Lower lobe of right lung (tissue), 2 donors: ENCODE measurements around the gene MMEL1. TPM values are rescaled to one million over a fixed set of nuclear protein-coding genes. Genes with fewer than 3 reads are reported as not detected.
"Not testable (repeated sequence)": the region's sequence is repeated elsewhere in the genome, so short reads cannot be mapped to it uniquely, and the experiment has no call there.

Experiments used
- ATAC-seq, 2 donors: fragments of 200-7000 bp; cut with Tn5 transposase; one replicate each; pipeline ENCODE4 v1.9.1; 2020 to 2022; ENCODE audit warnings: mild to moderate bottlenecking in 2 of 2, moderate library complexity in 2 of 2
- DNase-seq: peaks from one replicate; pipeline ENCODE4 v3.0.0-alpha.2; 2020
- H3K27ac ChIP-seq: fragments of 200-600 bp; one replicate; pipeline ENCODE4 v1.8.0; 2022
- H3K27me3 ChIP-seq: fragments of 200-600 bp; one replicate; pipeline ENCODE4 v1.8.0; 2022; ENCODE audit warnings: low read depth
- H3K36me3 ChIP-seq: fragments of 200-600 bp; one replicate; pipeline ENCODE4 v1.8.0; 2022; ENCODE audit warnings: mild to moderate bottlenecking
- H3K4me1 ChIP-seq: fragments of 200-600 bp; one replicate; pipeline ENCODE4 v1.8.0; 2022
- H3K4me3 ChIP-seq: fragments of 200-600 bp; one replicate; pipeline ENCODE4 v1.8.0; 2022; ENCODE audit warnings: mild to moderate bottlenecking
- H3K9me3 ChIP-seq: fragments of 200-600 bp; one replicate; pipeline ENCODE4 v1.8.0; 2022
- intact Hi-C: fragments of 100-400 bp; cut with DNase I; formaldehyde crosslinking; loops from one replicate; pipeline ENCODE4 v1.11.0; 2022
- total RNA-seq: library from RNA; stranded (reverse); fragmentation: NEBNext Ultra II Directional; extraction: Animal tissue kit (Norgen Biotek cat#: 25700); gene quantifications from one replicate; pipeline ENCODE4 v1.2.1, GENCODE V29; 2021
- TF ChIP-seq, protein P1 (sequence below): fragments of 200-600 bp; IDR thresholded peaks from one replicate; pipeline ENCODE4 v1.8.0; 2022; ENCODE audit warnings: antibody characterized with exemption, mild to moderate bottlenecking
- donor health status: DM: no; HTN: yes; CAD: no; lungs with severe emphysema.

Gene MMEL1
- total RNA-seq, 1 donor from 2014 or later = 7.6 TPM

DNA sequence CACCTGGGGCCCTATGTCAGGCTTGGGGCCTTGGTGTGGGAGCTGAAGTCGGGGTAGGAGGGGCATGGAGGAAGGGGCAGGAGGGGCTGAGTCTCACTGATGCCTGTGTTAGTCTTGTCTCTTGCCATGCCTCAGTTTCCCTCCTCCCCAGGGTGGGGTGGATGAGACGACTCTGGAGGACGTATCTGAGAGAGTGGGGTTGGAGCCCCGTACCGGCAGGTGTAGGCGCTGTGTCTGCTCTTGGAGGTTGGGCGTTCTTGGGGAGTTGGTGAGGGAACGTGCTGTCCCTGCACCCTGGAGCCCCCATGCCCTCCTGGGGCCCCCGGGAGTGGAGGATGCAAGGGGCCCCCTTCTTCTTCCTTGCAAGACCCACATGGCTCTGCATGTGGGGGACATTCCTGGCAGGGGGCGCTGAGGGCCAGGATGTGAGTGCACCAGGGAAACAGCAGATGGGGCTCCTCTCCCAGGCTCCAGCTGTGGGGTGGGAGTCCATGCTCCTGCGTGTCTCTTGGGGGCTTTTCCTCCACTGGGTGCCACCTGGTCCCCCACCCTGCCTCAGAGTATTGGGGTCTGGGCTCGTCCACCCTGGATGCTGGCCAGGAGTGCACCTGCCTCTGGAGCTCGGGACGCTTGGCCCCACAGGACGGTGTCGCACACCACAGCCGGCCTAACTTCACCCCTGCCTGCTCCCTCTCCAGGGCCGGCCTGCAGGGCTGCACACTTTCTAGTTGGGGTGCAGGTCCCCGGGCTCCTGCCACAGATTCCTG, 78.0 kb downstream of the MMEL1 start:
- ATAC-seq = no peak
- Histone ChIP-seq H3K9me3 (no peaks in the 10 kb centered on the region), H3K36me3 (peaks cover 25% of the 10 kb centered on the region), H3K27me3 (no peaks in the 10 kb centered on the region), H3K27ac (peak overlapping the region; percentile 96), H3K4me3 (peak overlapping the region; percentile 95), H3K4me1 (peaks cover 41% of the 10 kb centered on the region)
- no peak for DNase-seq
- TF ChIP-seq, protein P1, sequence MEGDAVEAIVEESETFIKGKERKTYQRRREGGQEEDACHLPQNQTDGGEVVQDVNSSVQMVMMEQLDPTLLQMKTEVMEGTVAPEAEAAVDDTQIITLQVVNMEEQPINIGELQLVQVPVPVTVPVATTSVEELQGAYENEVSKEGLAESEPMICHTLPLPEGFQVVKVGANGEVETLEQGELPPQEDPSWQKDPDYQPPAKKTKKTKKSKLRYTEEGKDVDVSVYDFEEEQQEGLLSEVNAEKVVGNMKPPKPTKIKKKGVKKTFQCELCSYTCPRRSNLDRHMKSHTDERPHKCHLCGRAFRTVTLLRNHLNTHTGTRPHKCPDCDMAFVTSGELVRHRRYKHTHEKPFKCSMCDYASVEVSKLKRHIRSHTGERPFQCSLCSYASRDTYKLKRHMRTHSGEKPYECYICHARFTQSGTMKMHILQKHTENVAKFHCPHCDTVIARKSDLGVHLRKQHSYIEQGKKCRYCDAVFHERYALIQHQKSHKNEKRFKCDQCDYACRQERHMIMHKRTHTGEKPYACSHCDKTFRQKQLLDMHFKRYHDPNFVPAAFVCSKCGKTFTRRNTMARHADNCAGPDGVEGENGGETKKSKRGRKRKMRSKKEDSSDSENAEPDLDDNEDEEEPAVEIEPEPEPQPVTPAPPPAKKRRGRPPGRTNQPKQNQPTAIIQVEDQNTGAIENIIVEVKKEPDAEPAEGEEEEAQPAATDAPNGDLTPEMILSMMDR = peak; percentile 54
- intact Hi-C loops = no loop called here

DNA sequence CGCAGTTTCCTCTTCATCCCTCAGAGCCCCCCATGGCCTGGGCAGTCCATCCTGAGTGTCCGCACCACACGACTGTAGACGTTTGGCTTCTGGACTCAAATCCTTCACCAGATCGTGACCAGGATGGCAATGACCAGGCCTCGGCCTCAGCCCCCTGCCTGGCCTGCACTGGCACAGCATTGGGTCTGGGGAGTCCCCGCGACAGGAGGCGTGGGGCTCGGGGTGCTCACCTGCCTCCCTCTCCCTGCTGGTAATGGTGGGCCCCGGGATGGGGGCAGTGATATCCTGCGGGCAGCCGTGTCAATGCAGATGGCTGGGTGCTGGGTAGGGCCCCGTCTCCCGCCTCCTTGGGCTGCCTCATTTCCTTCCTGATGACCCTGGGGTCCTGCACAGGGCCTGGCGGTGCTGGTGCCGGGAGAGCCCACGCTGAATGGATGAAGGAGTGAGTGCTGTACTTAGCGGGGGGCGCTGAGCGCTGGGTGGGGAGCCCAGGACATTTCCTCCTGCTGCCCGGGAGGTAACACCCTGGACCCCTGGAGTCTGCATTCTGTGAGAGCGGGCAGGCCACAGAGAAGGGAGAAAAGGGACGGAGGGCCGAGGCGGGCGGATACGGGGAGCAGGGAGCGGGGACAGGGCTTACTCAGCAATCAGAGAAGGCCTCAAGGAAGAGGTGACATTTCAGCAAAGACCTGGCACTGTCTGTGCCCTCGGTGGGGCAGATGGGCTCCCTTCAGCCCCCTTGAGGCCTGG, 78.8 kb downstream of the MMEL1 start:
- intact Hi-C loops = no loop called here
- TF ChIP-seq, protein P1 = no peak
- peaks cover 17% of the 10 kb centered on the region for H3K36me3 ChIP-seq
- no peaks in the 10 kb centered on the region for H3K9me3 ChIP-seq
- no peak overlapping the region for H3K4me3 ChIP-seq
- H3K27me3 ChIP-seq = no peaks in the 10 kb centered on the region
- no peak overlapping the region for H3K27ac ChIP-seq
- ATAC-seq = no peak
- peaks cover 45% of the 10 kb centered on the region for H3K4me1 ChIP-seq
- no peak for DNase-seq

DNA sequence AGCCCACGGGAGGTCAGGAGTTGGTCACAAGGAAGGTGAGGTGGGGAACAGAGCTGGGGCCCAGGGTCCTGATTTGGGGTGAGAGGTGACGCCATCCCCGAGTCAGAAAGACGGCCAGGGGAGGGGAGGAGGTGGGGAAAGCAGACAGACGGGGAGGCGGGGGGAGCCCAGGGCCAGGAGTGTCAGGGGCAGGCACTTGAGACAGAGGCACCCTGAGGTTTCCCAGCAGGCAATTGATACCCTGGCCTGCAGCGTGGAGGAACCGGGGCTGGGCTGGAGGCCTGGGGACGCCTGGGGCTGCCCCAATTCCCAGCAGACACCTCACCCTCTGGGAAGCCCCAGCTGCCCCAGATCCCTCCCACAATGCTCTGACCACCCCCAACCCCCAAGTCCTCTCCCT, 79.7 kb downstream of the MMEL1 start:
- H3K27me3 ChIP-seq, H3K36me3 ChIP-seq, H3K9me3 ChIP-seq, H3K27ac ChIP-seq, intact Hi-C loops, DNase-seq, ATAC-seq, H3K4me3 ChIP-seq: not testable (repeated sequence)
- H3K4me1 ChIP-seq = peaks cover 44% of the 10 kb centered on the region

DNA sequence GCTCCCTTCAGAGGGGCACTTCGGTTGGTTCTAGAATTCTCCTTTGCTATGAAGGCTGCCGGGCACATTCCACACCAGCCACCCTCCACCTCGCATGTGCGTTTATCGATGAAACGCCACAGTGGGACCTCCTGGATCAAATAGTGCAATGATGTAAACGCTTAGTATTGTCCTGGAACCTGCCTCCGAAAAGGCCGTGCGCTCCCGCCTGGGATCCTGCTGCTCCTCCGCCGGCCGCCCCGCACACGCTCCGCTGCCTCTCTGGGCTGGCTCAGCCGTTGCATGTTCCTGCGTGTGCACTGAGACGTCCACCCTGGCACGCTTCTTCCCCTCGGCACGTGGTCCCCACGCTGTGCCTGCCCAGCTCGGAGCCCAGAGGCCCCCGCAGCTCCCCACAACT, 80.6 kb downstream of the MMEL1 start:
- H3K4me3 ChIP-seq = no peak overlapping the region
- intact Hi-C loops = no loop called here
- DNase-seq (no peak), ATAC-seq (no peak)
- H3K27me3 ChIP-seq = no peaks in the 10 kb centered on the region
- H3K27ac ChIP-seq = no peak overlapping the region
- peaks cover 44% of the 10 kb centered on the region for H3K4me1 ChIP-seq
- TF ChIP-seq, protein P1 = no peak
- no peaks in the 10 kb centered on the region for H3K36me3 ChIP-seq
- H3K9me3 ChIP-seq = no peaks in the 10 kb centered on the region

DNA sequence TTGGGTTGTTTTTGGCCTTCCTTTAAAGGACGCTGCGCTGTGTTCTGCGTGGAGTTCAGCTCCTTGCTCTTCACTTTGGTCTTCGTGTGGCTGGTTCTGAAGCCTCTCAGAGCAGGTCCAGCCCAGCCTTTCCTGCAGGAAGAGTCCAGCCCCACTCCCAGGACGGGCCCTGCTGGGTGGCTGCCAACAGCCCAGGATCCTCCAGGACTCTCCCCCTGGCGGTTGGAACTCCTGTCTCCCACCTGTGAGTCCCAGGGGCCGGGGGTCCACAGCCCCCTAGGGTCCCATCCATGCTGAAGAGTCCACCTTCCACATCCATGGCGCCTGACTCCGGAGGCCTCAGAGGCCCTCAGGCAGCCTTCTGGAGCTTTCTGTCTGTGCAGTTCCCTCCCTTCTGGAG, 81.3 kb downstream of the MMEL1 start:
- ATAC-seq, H3K27me3 ChIP-seq, intact Hi-C loops, DNase-seq, H3K27ac ChIP-seq, H3K36me3 ChIP-seq, H3K9me3 ChIP-seq: not testable (repeated sequence)
- peaks cover 46% of the 10 kb centered on the region for H3K4me1 ChIP-seq
- H3K4me3 ChIP-seq = peak overlapping the region; percentile 44

DNA sequence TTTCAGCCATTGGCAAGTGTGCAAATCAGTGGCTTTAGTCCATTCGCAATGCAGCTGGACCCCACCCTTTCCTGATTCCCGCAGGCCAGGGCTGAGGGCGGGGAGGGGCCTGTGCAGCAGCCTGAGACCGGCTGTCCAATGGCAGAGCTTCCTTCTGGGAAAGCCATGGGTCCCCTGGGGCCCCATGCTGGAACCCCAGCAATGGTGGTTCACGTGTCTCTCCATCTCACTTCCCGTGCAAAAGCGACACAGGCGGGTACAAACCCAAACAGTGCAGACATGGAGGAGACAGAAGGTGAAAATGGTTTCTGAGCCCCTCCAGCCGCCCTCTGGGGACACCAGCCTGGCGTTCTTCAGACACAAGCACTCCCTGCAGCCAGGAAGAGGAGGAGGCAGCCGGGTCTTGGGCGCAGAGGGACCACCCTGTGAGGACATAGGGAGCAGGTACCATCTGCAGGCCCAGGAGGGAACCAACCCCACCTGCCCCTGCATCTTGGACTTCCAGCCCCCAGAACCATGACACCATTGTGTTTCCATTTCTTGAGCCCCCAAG, 82.4 kb downstream of the MMEL1 start:
- H3K27me3 ChIP-seq, H3K9me3 ChIP-seq, H3K36me3 ChIP-seq, intact Hi-C loops, DNase-seq, ATAC-seq: not testable (repeated sequence)
- Histone ChIP-seq H3K4me3 (peak overlapping the region; percentile 85), H3K27ac (peak overlapping the region; percentile 24), H3K4me1 (peaks cover 50% of the 10 kb centered on the region)

DNA sequence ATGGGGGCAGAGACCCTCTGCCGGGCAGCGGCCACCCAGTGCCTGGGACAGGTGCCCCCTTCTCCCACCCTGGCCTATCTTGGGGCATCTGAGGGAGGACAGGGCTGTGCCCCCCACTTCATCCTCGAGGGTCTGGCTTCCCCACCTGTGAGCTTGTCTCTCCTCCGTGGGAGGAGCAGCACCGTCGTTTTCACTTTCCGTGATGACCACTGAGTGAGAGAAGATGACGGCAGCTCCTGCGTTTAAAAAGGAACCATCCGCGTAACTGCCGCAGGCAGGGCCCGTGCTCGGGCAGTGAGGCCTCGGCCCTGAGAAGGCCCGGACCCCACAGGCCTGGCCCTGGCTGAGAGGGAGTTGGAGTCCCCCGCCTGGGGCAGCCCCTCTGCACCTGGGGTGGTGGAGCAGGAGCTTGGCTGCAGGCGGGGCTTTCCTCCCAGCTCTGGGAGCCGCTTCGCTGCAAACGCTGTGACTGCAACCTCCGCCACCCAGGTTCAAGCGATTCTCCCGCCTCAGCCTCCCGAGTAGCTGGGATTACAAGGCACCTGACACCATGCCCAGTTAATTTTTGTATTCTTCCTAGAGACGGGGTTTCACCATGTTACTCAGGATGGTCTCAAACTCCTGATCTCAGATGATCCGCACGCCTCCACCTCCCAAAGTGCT, 83.3 kb downstream of the MMEL1 start:
- peak overlapping the region; percentile 85 for H3K4me3 ChIP-seq
- intact Hi-C loops, H3K9me3 ChIP-seq, ATAC-seq, DNase-seq, H3K36me3 ChIP-seq, H3K27me3 ChIP-seq: not testable (repeated sequence)
- peaks cover 51% of the 10 kb centered on the region for H3K4me1 ChIP-seq
- H3K27ac ChIP-seq = peak overlapping the region; percentile 97
